ENCODE measurements around the gene ECPAS. TPM values are rescaled to one million over a fixed set of nuclear protein-coding genes. Genes with fewer than 3 reads are reported as not detected.
"Not testable (repeated sequence)": the region's sequence is repeated elsewhere in the genome, so short reads cannot be mapped to it uniquely, and the experiment has no call there.

Gene ECPAS
- total RNA-seq, 5 donors from 2014 or later (not counting 1 experiment from before 2014, with no cell fraction given), result 50.5 to 67.1 (median 63.1) TPM

GRCh38 chr9:111356481-111357244 is 127.5 kb downstream of the ECPAS start:
- Histone ChIP-seq H3K27ac (ENCODE audit: low read length) (no peak overlapping the region), H3K4me1 (ENCODE audit: control insufficient read depth in 1 of 2, extremely low read depth in 1 of 2, insufficient read depth in 2 of 2, low read length in 2 of 2) (no peaks in the 10 kb centered on the region), H3K4me3 (ENCODE audit: control insufficient read depth in 1 of 2, extremely low read depth in 1 of 2, low read length in 1 of 2) (no peak overlapping the region), H3K9me3 (no peaks in the 10 kb centered on the region), H3K27me3 (replicated peaks in 1 of 2; ENCODE audit: control insufficient read depth in 2 of 2, extremely low read depth in 1 of 2, insufficient read depth in 2 of 2, low read length in 1 of 2) (no peaks in the 10 kb centered on the region), H3K36me3 (ENCODE audit: control insufficient read depth in 2 of 2, extremely low read depth in 1 of 2, insufficient read depth in 1 of 2, low read length in 1 of 2) (peaks cover 0 to 6% of the 10 kb centered on the region in 2 donors)
- WGBS (ENCODE audit: insufficient coverage), result 10% methylated on average over 2 of the region's 11 CpGs
- ATAC-seq (replicated peaks in 1 of 4) (no peak), DNase-seq (no peak)
- no peaks in the 10 kb centered on the region for H3K4me1 Mint-ChIP-seq
- H3K27me3 Mint-ChIP-seq, result no peaks in the 10 kb centered on the region
- POLR2A ChIA-PET, result no interaction called here
- H3K4me3 Mint-ChIP-seq, result no peak overlapping the region
- H3K36me3 Mint-ChIP-seq, result peaks cover 13% of the 10 kb centered on the region
- H3K27ac Mint-ChIP-seq, result no peak overlapping the region
- CTCF ChIA-PET, result no interaction called here
- peaks cover 0 to 5% (median 0%) of the 10 kb centered on the region in 3 donors for H3K9me3 Mint-ChIP-seq

DNA sequence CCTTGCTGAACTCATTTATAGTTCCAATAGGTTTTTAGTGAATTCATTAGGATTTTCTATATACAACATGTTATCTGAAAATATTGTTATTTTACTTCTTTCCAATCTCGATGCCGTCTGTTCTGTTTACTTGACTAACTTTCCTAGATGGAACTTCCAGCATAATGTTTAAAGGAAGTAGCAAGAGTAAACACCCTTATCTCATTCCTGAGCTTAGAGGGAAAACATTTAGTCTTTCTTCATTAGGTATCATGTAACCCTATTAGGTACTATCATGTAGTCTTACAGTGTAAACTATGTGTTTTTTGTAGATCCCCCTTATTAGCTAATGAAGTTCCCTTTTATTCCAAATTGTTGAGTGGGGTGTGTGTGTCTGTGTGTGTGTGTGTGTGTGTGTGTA is 131.6 kb downstream of the ECPAS start:
- ChIA-PET CTCF (no interaction called here), POLR2A (no interaction called here)
- no peaks in the 10 kb centered on the region for H3K4me1 Mint-ChIP-seq
- H3K9me3 Mint-ChIP-seq, result peaks cover 0 to 5% (median 0%) of the 10 kb centered on the region in 3 donors
- Histone ChIP-seq H3K4me3 (ENCODE audit: control insufficient read depth in 1 of 2, extremely low read depth in 1 of 2, low read length in 1 of 2) (no peak overlapping the region), H3K4me1 (ENCODE audit: control insufficient read depth in 1 of 2, extremely low read depth in 1 of 2, insufficient read depth in 2 of 2, low read length in 2 of 2) (no peaks in the 10 kb centered on the region), H3K27ac (ENCODE audit: low read length) (no peak overlapping the region), H3K27me3 (replicated peaks in 1 of 2; ENCODE audit: control insufficient read depth in 2 of 2, extremely low read depth in 1 of 2, insufficient read depth in 2 of 2, low read length in 1 of 2) (no peaks in the 10 kb centered on the region), H3K36me3 (ENCODE audit: control insufficient read depth in 2 of 2, extremely low read depth in 1 of 2, insufficient read depth in 1 of 2, low read length in 1 of 2) (no peaks in the 10 kb centered on the region), H3K9me3 (no peaks in the 10 kb centered on the region)
- no peaks in the 10 kb centered on the region for H3K36me3 Mint-ChIP-seq
- DNase-seq (no peak), ATAC-seq (replicated peaks in 1 of 4) (no peak)
- peaks cover 0 to 3% of the 10 kb centered on the region in 2 donors for H3K27me3 Mint-ChIP-seq
- H3K27ac Mint-ChIP-seq, result no peak overlapping the region
- H3K4me3 Mint-ChIP-seq, result no peak overlapping the region
- no CpG with 5 or more reads among the region's 2 CpGs for WGBS (ENCODE audit: insufficient coverage)

DNA sequence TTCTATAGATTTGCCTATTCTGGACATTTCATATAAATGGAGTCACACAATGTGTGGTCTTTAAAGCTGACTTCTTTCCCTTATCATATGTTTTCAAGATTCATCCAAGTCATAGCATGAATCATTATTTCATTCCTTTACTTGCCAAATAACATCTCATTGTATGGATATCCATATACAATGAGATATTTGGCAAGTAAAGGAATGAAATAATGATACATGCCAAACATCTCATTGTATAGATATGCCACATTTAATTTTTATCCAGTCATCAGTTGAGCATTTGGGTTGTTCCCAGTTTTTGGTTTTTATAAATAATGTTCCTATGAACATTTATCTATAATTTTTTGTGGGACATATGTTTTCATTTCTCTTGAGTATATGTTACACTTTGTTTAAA is 133.6 kb downstream of the ECPAS start:
- DNase-seq (no peak), ATAC-seq (replicated peaks in 1 of 4) (no peak)
- H3K27ac ChIP-seq (ENCODE audit: low read length), result no peak overlapping the region
- no peaks in the 10 kb centered on the region for H3K4me1 Mint-ChIP-seq
- H3K27ac Mint-ChIP-seq, result no peak overlapping the region
- peaks cover 0 to 5% (median 0%) of the 10 kb centered on the region in 3 donors for H3K9me3 Mint-ChIP-seq
- no peaks in the 10 kb centered on the region for H3K36me3 Mint-ChIP-seq
- POLR2A ChIA-PET, result no interaction called here
- H3K9me3 ChIP-seq, result no peaks in the 10 kb centered on the region
- peaks cover 6 to 7% of the 10 kb centered on the region in 2 donors for H3K27me3 Mint-ChIP-seq
- H3K27me3 ChIP-seq (replicated peaks in 1 of 2; ENCODE audit: control insufficient read depth in 2 of 2, extremely low read depth in 1 of 2, insufficient read depth in 2 of 2, low read length in 1 of 2), result no peaks in the 10 kb centered on the region
- no peaks in the 10 kb centered on the region for H3K4me1 ChIP-seq (ENCODE audit: control insufficient read depth in 1 of 2, extremely low read depth in 1 of 2, insufficient read depth in 2 of 2, low read length in 2 of 2)
- H3K36me3 ChIP-seq (ENCODE audit: control insufficient read depth in 2 of 2, extremely low read depth in 1 of 2, insufficient read depth in 1 of 2, low read length in 1 of 2), result no peaks in the 10 kb centered on the region
- H3K4me3 ChIP-seq (ENCODE audit: control insufficient read depth in 1 of 2, extremely low read depth in 1 of 2, low read length in 1 of 2), result no peak overlapping the region
- CTCF ChIA-PET, result no interaction called here
- H3K4me3 Mint-ChIP-seq, result no peak overlapping the region

DNA sequence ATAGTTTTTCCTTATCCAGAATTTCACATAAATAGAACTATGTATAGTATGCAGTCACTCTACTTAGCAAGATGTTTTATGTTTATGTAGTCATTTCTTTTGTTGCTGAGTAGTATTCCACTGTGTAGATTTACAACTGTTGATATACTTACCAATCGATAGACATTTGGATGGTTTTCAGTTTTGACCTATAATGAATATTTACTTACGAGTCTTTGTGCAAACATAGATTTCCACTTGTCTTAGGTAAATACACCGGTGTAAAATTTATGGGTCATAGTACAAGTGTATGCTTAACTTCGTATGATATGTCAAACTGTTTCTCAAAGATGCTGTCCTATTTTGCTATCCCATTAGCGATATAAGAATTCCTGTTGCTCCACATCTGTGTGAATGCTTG is 134.4 kb downstream of the ECPAS start:
- CTCF ChIA-PET, result interaction anchor here in 1 of 2 donors (0.6 kb wide), 1 partner anchor 1555 kb away, joined by 4 read pairs; no protein-coding TSS in a partner anchor
- WGBS (ENCODE audit: insufficient coverage), result 85% methylated on average over 3 of the region's 5 CpGs
- H3K36me3 Mint-ChIP-seq, result no peaks in the 10 kb centered on the region

GRCh38 chr9:111348821-111349271 is 135.3 kb downstream of the ECPAS start:
- Mint-ChIP-seq H3K36me3 (no peaks in the 10 kb centered on the region), H3K9me3 (peaks cover 0 to 5% (median 0%) of the 10 kb centered on the region in 3 donors), H3K27me3 (peaks cover 10 to 12% of the 10 kb centered on the region in 2 donors), H3K4me3 (no peak overlapping the region), H3K4me1 (no peaks in the 10 kb centered on the region), H3K27ac (no peak overlapping the region)
- CTCF ChIA-PET, result no interaction called here
- ATAC-seq (replicated peaks in 1 of 4), result no peak
- H3K27ac ChIP-seq (ENCODE audit: low read length), result no peak overlapping the region
- no peak for DNase-seq
- no peaks in the 10 kb centered on the region for H3K27me3 ChIP-seq (replicated peaks in 1 of 2; ENCODE audit: control insufficient read depth in 2 of 2, extremely low read depth in 1 of 2, insufficient read depth in 2 of 2, low read length in 1 of 2)
- no peaks in the 10 kb centered on the region for H3K4me1 ChIP-seq (ENCODE audit: control insufficient read depth in 1 of 2, extremely low read depth in 1 of 2, insufficient read depth in 2 of 2, low read length in 2 of 2)
- WGBS (ENCODE audit: insufficient coverage), result 81% methylated on average over 4 of the region's 4 CpGs
- no peaks in the 10 kb centered on the region for H3K9me3 ChIP-seq
- POLR2A ChIA-PET, result no interaction called here
- H3K4me3 ChIP-seq (ENCODE audit: control insufficient read depth in 1 of 2, extremely low read depth in 1 of 2, low read length in 1 of 2), result no peak overlapping the region
- H3K36me3 ChIP-seq (ENCODE audit: control insufficient read depth in 2 of 2, extremely low read depth in 1 of 2, insufficient read depth in 1 of 2, low read length in 1 of 2), result no peaks in the 10 kb centered on the region

More for the DNA sequence above, 134.4 kb downstream of the ECPAS start:
- no peaks in the 10 kb centered on the region for H3K9me3 ChIP-seq
- no peak overlapping the region for H3K27ac ChIP-seq (ENCODE audit: low read length)
- Mint-ChIP-seq H3K27me3 (peaks cover 7 to 8% of the 10 kb centered on the region in 2 donors), H3K4me1 (no peaks in the 10 kb centered on the region), H3K9me3 (peaks cover 0 to 5% (median 0%) of the 10 kb centered on the region in 3 donors), H3K27ac (no peak overlapping the region), H3K4me3 (no peak overlapping the region)
- no peaks in the 10 kb centered on the region for H3K36me3 ChIP-seq (ENCODE audit: control insufficient read depth in 2 of 2, extremely low read depth in 1 of 2, insufficient read depth in 1 of 2, low read length in 1 of 2)
- DNase-seq, result no peak
- no peaks in the 10 kb centered on the region for H3K4me1 ChIP-seq (ENCODE audit: control insufficient read depth in 1 of 2, extremely low read depth in 1 of 2, insufficient read depth in 2 of 2, low read length in 2 of 2)
- POLR2A ChIA-PET, result no interaction called here
- no peak for ATAC-seq (replicated peaks in 1 of 4)
- no peaks in the 10 kb centered on the region for H3K27me3 ChIP-seq (replicated peaks in 1 of 2; ENCODE audit: control insufficient read depth in 2 of 2, extremely low read depth in 1 of 2, insufficient read depth in 2 of 2, low read length in 1 of 2)
- no peak overlapping the region for H3K4me3 ChIP-seq (ENCODE audit: control insufficient read depth in 1 of 2, extremely low read depth in 1 of 2, low read length in 1 of 2)

DNA sequence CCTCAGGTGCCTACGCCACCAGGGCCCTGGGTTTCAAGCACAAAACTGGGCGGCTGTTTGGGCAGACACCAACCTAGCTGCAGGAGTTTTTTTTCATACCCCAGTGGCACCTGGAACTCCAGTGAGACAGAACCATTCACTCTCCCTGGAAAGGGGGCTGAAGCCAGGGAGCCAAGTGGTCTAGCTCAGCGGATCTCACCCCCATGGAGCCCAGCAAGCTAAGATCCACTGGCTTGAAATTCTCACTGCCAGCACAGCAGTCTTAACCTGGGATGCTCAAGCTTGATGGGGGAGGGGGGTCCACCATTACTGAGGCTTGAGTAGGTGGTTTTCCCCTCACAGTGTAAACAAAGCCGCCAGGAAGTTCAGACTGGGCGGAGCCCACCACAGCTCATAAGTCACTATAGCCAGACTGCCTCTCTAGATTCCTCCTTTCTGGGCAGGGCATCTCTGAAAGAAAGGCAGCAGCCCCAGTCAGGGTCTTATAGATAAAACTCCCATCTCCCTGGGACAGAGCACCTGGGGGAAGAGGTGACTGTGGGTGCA is 149.8 kb downstream of the ECPAS start:
- ATAC-seq (replicated peaks in 1 of 4) (peak in 3 of 4 experiments; percentile 54 to 74 (median 61)), DNase-seq (peak in 17 of 35 experiments; percentile 0 to 19 (median 4))
- POLR2A ChIA-PET; H3K9me3 Mint-ChIP-seq; H3K4me3 ChIP-seq (ENCODE audit: control insufficient read depth in 1 of 2, extremely low read depth in 1 of 2, low read length in 1 of 2); H3K36me3 ChIP-seq (ENCODE audit: control insufficient read depth in 2 of 2, extremely low read depth in 1 of 2, insufficient read depth in 1 of 2, low read length in 1 of 2); H3K27ac ChIP-seq (ENCODE audit: low read length); H3K4me3 Mint-ChIP-seq; H3K27ac Mint-ChIP-seq; H3K4me1 ChIP-seq (ENCODE audit: control insufficient read depth in 1 of 2, extremely low read depth in 1 of 2, insufficient read depth in 2 of 2, low read length in 2 of 2); H3K36me3 Mint-ChIP-seq; H3K9me3 ChIP-seq: not testable (repeated sequence)
- 100% methylated on average over 2 of the region's 5 CpGs for WGBS (ENCODE audit: insufficient coverage)
- H3K4me1 Mint-ChIP-seq, result peaks cover 11 to 25% (median 21%) of the 10 kb centered on the region in 3 donors
- H3K27me3 ChIP-seq (replicated peaks in 1 of 2; ENCODE audit: control insufficient read depth in 2 of 2, extremely low read depth in 1 of 2, insufficient read depth in 2 of 2, low read length in 1 of 2), result peaks cover 0 to 10% of the 10 kb centered on the region in 2 experiments
- CTCF ChIA-PET, result interaction anchor here in 1 of 2 donors (0.6 kb wide), 1 partner anchor 284 kb away, joined by 5 read pairs; no protein-coding TSS in a partner anchor
- H3K27me3 Mint-ChIP-seq, result peaks cover 12 to 22% of the 10 kb centered on the region in 2 donors

Data from T-cell (primary cell).